Progenitor cell of endocrine pancreas (in vitro differentiated cells): Measurements from ENCODE around the gene TCP1. TPM values are rescaled to one million over a fixed set of nuclear protein-coding genes. Genes with fewer than 3 reads are reported as not detected.

Source experiments
- DNase-seq: peaks from one replicate; pipeline ENCODE4 v3.0.0; 2021; ENCODE audit warnings: low spot score; ENCODE audit not compliant: unreplicated experiment
- H3K27ac Mint-ChIP-seq: 2 replicates; pipeline ENCODE4 v1.8.0; 2021; ENCODE audit warnings: mild to moderate bottlenecking, moderate library complexity, mixed read lengths
- H3K27me3 Mint-ChIP-seq: 2 replicates; pipeline ENCODE4 v1.8.0; 2021; ENCODE audit warnings: mixed read lengths
- H3K36me3 Mint-ChIP-seq: 2 replicates; pipeline ENCODE4 v1.8.0; 2022; ENCODE audit warnings: mixed read lengths; ENCODE audit not compliant: insufficient read depth
- H3K4me1 Mint-ChIP-seq: 2 replicates; pipeline ENCODE4 v1.8.0; 2021; ENCODE audit warnings: low read depth, mixed read lengths
- H3K4me3 Mint-ChIP-seq: 2 replicates; pipeline ENCODE4 v1.8.0; 2021; ENCODE audit warnings: low read depth, mild to moderate bottlenecking, moderate library complexity, mixed read lengths
- H3K9me3 Mint-ChIP-seq: 2 replicates; pipeline ENCODE4 v1.8.0; 2021; ENCODE audit warnings: low read depth, mixed read lengths
- CTCF ChIP-seq: fragments of 200-600 bp; sonication (generic); IDR thresholded peaks from one replicate; pipeline ENCODE4 v1.5.0; 2021; ENCODE audit warnings: antibody characterized with exemption, mild to moderate bottlenecking; ENCODE audit not compliant: unreplicated experiment
- total RNA-seq: library from RNA; stranded (reverse); gene quantifications from 2 replicates; pipeline ENCODE4 v1.2.1, GENCODE V29; 2021

TCP1 gene
- total RNA-seq, 1 donor from 2014 or later: 218 TPM

GRCh38 chr6:159833997-159834603, 44.7 kb upstream of the TCP1 start:
- no peak for DNase-seq

GRCh38 chr6:159833556-159833955, 44.2 kb upstream of the TCP1 start:
- DNase-seq: no peak
- TF ChIP-seq CTCF: no peak
- no peaks in the 10 kb centered on the region for H3K9me3 Mint-ChIP-seq
- H3K36me3 Mint-ChIP-seq: no peaks in the 10 kb centered on the region
- H3K4me3 Mint-ChIP-seq: no peak overlapping the region
- H3K27ac Mint-ChIP-seq: no peak overlapping the region
- no peaks in the 10 kb centered on the region for H3K4me1 Mint-ChIP-seq
- peaks cover 20% of the 10 kb centered on the region for H3K27me3 Mint-ChIP-seq

More at GRCh38 chr6:159833997-159834603, 44.7 kb upstream of the TCP1 start:
- Mint-ChIP-seq H3K27me3 (peaks cover 20% of the 10 kb centered on the region), H3K36me3 (no peaks in the 10 kb centered on the region), H3K4me1 (no peaks in the 10 kb centered on the region), H3K4me3 (no peak overlapping the region), H3K27ac (no peak overlapping the region), H3K9me3 (no peaks in the 10 kb centered on the region)
- no peak for TF ChIP-seq CTCF

DNA sequence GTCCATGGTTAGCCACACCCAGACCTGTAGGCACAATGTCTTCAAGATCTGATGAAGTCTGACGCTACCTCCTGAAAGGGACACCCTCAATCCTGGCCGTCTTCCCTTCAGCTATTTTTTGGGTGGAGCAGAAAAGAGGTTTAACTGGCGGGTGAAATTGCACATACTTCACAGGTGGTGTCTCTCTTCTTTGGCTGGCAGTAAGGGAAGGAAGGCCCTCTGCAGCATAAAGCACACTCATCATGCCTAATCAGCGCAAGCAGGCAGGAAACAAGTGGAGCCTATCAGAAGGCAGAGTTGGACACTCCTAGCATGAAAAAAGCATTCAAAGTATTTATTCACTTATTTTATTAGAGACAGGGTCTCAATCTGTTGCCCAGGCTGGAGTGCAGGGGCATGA, 43.5 kb upstream of the TCP1 start:
- Mint-ChIP-seq H3K4me1 (no peaks in the 10 kb centered on the region), H3K36me3 (no peaks in the 10 kb centered on the region)

DNA sequence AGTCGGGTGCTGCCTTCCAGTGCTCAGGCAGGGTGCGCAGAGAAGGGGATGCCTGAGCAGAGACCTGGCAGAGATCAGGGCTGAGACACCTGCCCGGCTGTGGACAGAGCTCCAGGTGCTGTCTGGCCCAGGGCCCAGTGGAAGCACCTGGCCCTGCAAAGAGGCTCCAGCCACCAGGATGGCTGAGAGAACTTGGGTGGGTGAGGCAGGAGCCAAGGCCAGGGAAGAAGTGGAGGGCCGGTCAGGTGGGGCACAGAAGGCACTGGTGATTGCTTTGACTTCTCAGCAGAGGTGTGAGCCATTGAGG, 41.9 kb upstream of the TCP1 start:
- H3K27ac Mint-ChIP-seq: no peak overlapping the region
- no peak overlapping the region for H3K4me3 Mint-ChIP-seq
- no peaks in the 10 kb centered on the region for H3K36me3 Mint-ChIP-seq
- no peaks in the 10 kb centered on the region for H3K9me3 Mint-ChIP-seq
- peaks cover 20% of the 10 kb centered on the region for H3K27me3 Mint-ChIP-seq
- no peaks in the 10 kb centered on the region for H3K4me1 Mint-ChIP-seq
- no peak for DNase-seq
- no peak for TF ChIP-seq CTCF

More for the DNA sequence above, 43.5 kb upstream of the TCP1 start:
- Mint-ChIP-seq H3K27ac (no peak overlapping the region), H3K27me3 (peaks cover 20% of the 10 kb centered on the region), H3K9me3 (no peaks in the 10 kb centered on the region), H3K4me3 (no peak overlapping the region)
- TF ChIP-seq CTCF: no peak
- DNase-seq: no peak

GRCh38 chr6:159830501-159831372, 41.3 kb upstream of the TCP1 start:
- H3K4me3 Mint-ChIP-seq: no peak overlapping the region
- H3K27me3 Mint-ChIP-seq: peaks cover 20% of the 10 kb centered on the region
- H3K27ac Mint-ChIP-seq: no peak overlapping the region
- no peaks in the 10 kb centered on the region for H3K9me3 Mint-ChIP-seq
- no peak for TF ChIP-seq CTCF
- DNase-seq: no peak
- no peaks in the 10 kb centered on the region for H3K36me3 Mint-ChIP-seq
- H3K4me1 Mint-ChIP-seq: no peaks in the 10 kb centered on the region
